ENCODE measurements around the gene C1orf141. TPM values are rescaled to one million over a fixed set of nuclear protein-coding genes. Genes with fewer than 3 reads are reported as not detected.
"Not testable (repeated sequence)": the region's sequence is repeated elsewhere in the genome, so short reads cannot be mapped to it uniquely, and the experiment has no call there.

C1orf141 gene
- total and polyA plus RNA-seq, 4 donors = 0.33 to 1.9 (median 1.2) TPM

- H3K4me3 ChIP-seq (ENCODE audit: low read depth, low read length) = no peak overlapping the region
- no peaks in the 10 kb centered on the region for H3K4me1 ChIP-seq (ENCODE audit: control insufficient read depth, insufficient read depth, low read length)
- no peaks in the 10 kb centered on the region for H3K27me3 ChIP-seq (ENCODE audit: control insufficient read depth, insufficient read depth, low read length)
- H3K27ac ChIP-seq (ENCODE audit: low read depth, low read length) = no peak overlapping the region
- H3K36me3 ChIP-seq (ENCODE audit: control insufficient read depth, insufficient read depth, low read length) = no peaks in the 10 kb centered on the region
- no peak for DNase-seq (ENCODE audit: low read depth in 4 of 6, low spot score in 6 of 6)
- WGBS (ENCODE audit: insufficient coverage) = no CpG with 5 or more reads among the region's 1 CpG
- H3K9me3 ChIP-seq (ENCODE audit: control insufficient read depth, insufficient read depth, low read length) = peaks cover 2% of the 10 kb centered on the region
Observed at GRCh38 chr1:67072749-67073148, 62.0 kb downstream of the C1orf141 start.

GRCh38 chr1:67067655-67068054 is 67.1 kb downstream of the C1orf141 start:
- not testable (repeated sequence) for H3K27ac ChIP-seq (ENCODE audit: low read depth, low read length); H3K4me3 ChIP-seq (ENCODE audit: low read depth, low read length); DNase-seq (ENCODE audit: low read depth in 4 of 6, low spot score in 6 of 6); H3K36me3 ChIP-seq (ENCODE audit: control insufficient read depth, insufficient read depth, low read length); H3K27me3 ChIP-seq (ENCODE audit: control insufficient read depth, insufficient read depth, low read length); H3K4me1 ChIP-seq (ENCODE audit: control insufficient read depth, insufficient read depth, low read length); H3K9me3 ChIP-seq (ENCODE audit: control insufficient read depth, insufficient read depth, low read length)
- WGBS (ENCODE audit: insufficient coverage) = 61% methylated on average over 3 of the region's 3 CpGs

GRCh38 chr1:67062412-67062811 is 72.4 kb downstream of the C1orf141 start:
- no peak for DNase-seq (ENCODE audit: low read depth in 4 of 6, low spot score in 6 of 6)
- H3K4me1 ChIP-seq (ENCODE audit: control insufficient read depth, insufficient read depth, low read length) = no peaks in the 10 kb centered on the region
- H3K9me3 ChIP-seq (ENCODE audit: control insufficient read depth, insufficient read depth, low read length) = peaks cover 1% of the 10 kb centered on the region
- H3K36me3 ChIP-seq (ENCODE audit: control insufficient read depth, insufficient read depth, low read length) = no peaks in the 10 kb centered on the region
- H3K27ac ChIP-seq (ENCODE audit: low read depth, low read length) = no peak overlapping the region
- H3K27me3 ChIP-seq (ENCODE audit: control insufficient read depth, insufficient read depth, low read length) = no peaks in the 10 kb centered on the region
- H3K4me3 ChIP-seq (ENCODE audit: low read depth, low read length) = no peak overlapping the region
- WGBS (ENCODE audit: insufficient coverage) = no CpG with 5 or more reads among the region's 1 CpG

- no peaks in the 10 kb centered on the region for H3K36me3 ChIP-seq (ENCODE audit: control insufficient read depth, insufficient read depth, low read length)
- no CpG with 5 or more reads among the region's 2 CpGs for WGBS (ENCODE audit: insufficient coverage)
- H3K9me3 ChIP-seq (ENCODE audit: control insufficient read depth, insufficient read depth, low read length) = no peaks in the 10 kb centered on the region
- no peak overlapping the region for H3K27ac ChIP-seq (ENCODE audit: low read depth, low read length)
- no peaks in the 10 kb centered on the region for H3K4me1 ChIP-seq (ENCODE audit: control insufficient read depth, insufficient read depth, low read length)
- no peak for DNase-seq (ENCODE audit: low read depth in 4 of 6, low spot score in 6 of 6)
- H3K4me3 ChIP-seq (ENCODE audit: low read depth, low read length) = no peak overlapping the region
- no peaks in the 10 kb centered on the region for H3K27me3 ChIP-seq (ENCODE audit: control insufficient read depth, insufficient read depth, low read length)
Observed at GRCh38 chr1:67061266-67061665, 73.5 kb downstream of the C1orf141 start.

GRCh38 chr1:67060811-67061218 is 74.0 kb downstream of the C1orf141 start:
- DNase-seq (ENCODE audit: low read depth in 4 of 6, low spot score in 6 of 6) = no peak
- 100% methylated on average over 1 of the region's 2 CpGs for WGBS (ENCODE audit: insufficient coverage)
- H3K4me3 ChIP-seq (ENCODE audit: low read depth, low read length) = no peak overlapping the region
- no peaks in the 10 kb centered on the region for H3K27me3 ChIP-seq (ENCODE audit: control insufficient read depth, insufficient read depth, low read length)
- H3K4me1 ChIP-seq (ENCODE audit: control insufficient read depth, insufficient read depth, low read length) = no peaks in the 10 kb centered on the region
- no peaks in the 10 kb centered on the region for H3K9me3 ChIP-seq (ENCODE audit: control insufficient read depth, insufficient read depth, low read length)
- no peak overlapping the region for H3K27ac ChIP-seq (ENCODE audit: low read depth, low read length)
- H3K36me3 ChIP-seq (ENCODE audit: control insufficient read depth, insufficient read depth, low read length) = no peaks in the 10 kb centered on the region

- no peaks in the 10 kb centered on the region for H3K36me3 ChIP-seq (ENCODE audit: control insufficient read depth, insufficient read depth, low read length)
- H3K4me3 ChIP-seq (ENCODE audit: low read depth, low read length) = no peak overlapping the region
- H3K27me3 ChIP-seq (ENCODE audit: control insufficient read depth, insufficient read depth, low read length) = no peaks in the 10 kb centered on the region
- H3K27ac ChIP-seq (ENCODE audit: low read depth, low read length) = no peak overlapping the region
- no peaks in the 10 kb centered on the region for H3K4me1 ChIP-seq (ENCODE audit: control insufficient read depth, insufficient read depth, low read length)
- no peak for DNase-seq (ENCODE audit: low read depth in 4 of 6, low spot score in 6 of 6)
- no peaks in the 10 kb centered on the region for H3K9me3 ChIP-seq (ENCODE audit: control insufficient read depth, insufficient read depth, low read length)
- WGBS (ENCODE audit: insufficient coverage) = 78% methylated on average over 1 of the region's 1 CpG
Observed at GRCh38 chr1:67059346-67059745, 75.4 kb downstream of the C1orf141 start.

GRCh38 chr1:67058761-67059160 is 76.0 kb downstream of the C1orf141 start:
- no CpG with 5 or more reads among the region's 3 CpGs for WGBS (ENCODE audit: insufficient coverage)

GRCh38 chr1:67058242-67058641 is 76.5 kb downstream of the C1orf141 start:
- Histone ChIP-seq H3K4me3 (ENCODE audit: low read depth, low read length) (no peak overlapping the region), H3K9me3 (ENCODE audit: control insufficient read depth, insufficient read depth, low read length) (no peaks in the 10 kb centered on the region), H3K36me3 (ENCODE audit: control insufficient read depth, insufficient read depth, low read length) (no peaks in the 10 kb centered on the region), H3K27ac (ENCODE audit: low read depth, low read length) (no peak overlapping the region), H3K27me3 (ENCODE audit: control insufficient read depth, insufficient read depth, low read length) (no peaks in the 10 kb centered on the region), H3K4me1 (ENCODE audit: control insufficient read depth, insufficient read depth, low read length) (no peaks in the 10 kb centered on the region)
- DNase-seq (ENCODE audit: low read depth in 4 of 6, low spot score in 6 of 6) = no peak
- WGBS (ENCODE audit: insufficient coverage) = no CpG with 5 or more reads among the region's 1 CpG

More at GRCh38 chr1:67058761-67059160, 76.0 kb downstream of the C1orf141 start:
- Histone ChIP-seq H3K4me3 (ENCODE audit: low read depth, low read length) (no peak overlapping the region), H3K36me3 (ENCODE audit: control insufficient read depth, insufficient read depth, low read length) (no peaks in the 10 kb centered on the region), H3K27ac (ENCODE audit: low read depth, low read length) (no peak overlapping the region), H3K9me3 (ENCODE audit: control insufficient read depth, insufficient read depth, low read length) (no peaks in the 10 kb centered on the region), H3K27me3 (ENCODE audit: control insufficient read depth, insufficient read depth, low read length) (no peaks in the 10 kb centered on the region), H3K4me1 (ENCODE audit: control insufficient read depth, insufficient read depth, low read length) (no peaks in the 10 kb centered on the region)
- no peak for DNase-seq (ENCODE audit: low read depth in 4 of 6, low spot score in 6 of 6)

GRCh38 chr1:67053785-67054772 is 80.7 kb downstream of the C1orf141 start, which contains the start of gene SLC35D1:
Gene SLC35D1 (minus strand): TSS chr1:67054148. CDS start chr1:67054013, 135 bp downstream.
- H3K27ac ChIP-seq (ENCODE audit: low read depth, low read length) = peak within 1 kb of the TSS; percentile 95
- no peaks in the 10 kb centered on the region for H3K9me3 ChIP-seq (ENCODE audit: control insufficient read depth, insufficient read depth, low read length)
- peak; percentile 76 to 98 (median 84) for DNase-seq (ENCODE audit: low read depth in 4 of 6, low spot score in 6 of 6)
- H3K4me3 ChIP-seq (ENCODE audit: low read depth, low read length) = peak within 1 kb of the TSS; percentile 79
- H3K36me3 ChIP-seq (ENCODE audit: control insufficient read depth, insufficient read depth, low read length) = peaks cover 1% of the 10 kb centered on the region
- H3K4me1 ChIP-seq (ENCODE audit: control insufficient read depth, insufficient read depth, low read length) = no peaks in the 10 kb centered on the region
- under 1% methylated on average over 66 of the region's 73 CpGs for WGBS (ENCODE audit: insufficient coverage)
- no peaks in the 10 kb centered on the region for H3K27me3 ChIP-seq (ENCODE audit: control insufficient read depth, insufficient read depth, low read length)

- no peaks in the 10 kb centered on the region for H3K4me1 ChIP-seq (ENCODE audit: control insufficient read depth, insufficient read depth, low read length)
- H3K27me3 ChIP-seq (ENCODE audit: control insufficient read depth, insufficient read depth, low read length) = no peaks in the 10 kb centered on the region
- peak overlapping the region; percentile 79 for H3K4me3 ChIP-seq (ENCODE audit: low read depth, low read length)
- peaks cover 5% of the 10 kb centered on the region for H3K36me3 ChIP-seq (ENCODE audit: control insufficient read depth, insufficient read depth, low read length)
- DNase-seq (ENCODE audit: low read depth in 4 of 6, low spot score in 6 of 6) = peak in 1 of 6 donors; percentile 33
- no peaks in the 10 kb centered on the region for H3K9me3 ChIP-seq (ENCODE audit: control insufficient read depth, insufficient read depth, low read length)
- 0% methylated on average over 34 of the region's 34 CpGs for WGBS (ENCODE audit: insufficient coverage)
- H3K27ac ChIP-seq (ENCODE audit: low read depth, low read length) = peak overlapping the region; percentile 95
Observed at GRCh38 chr1:67053535-67053784, 81.3 kb downstream of the C1orf141 start.
